Effector CD8-positive, alpha-beta T cell (primary cell): ENCODE results near the gene CTDSPL2.
A peak's percentile ranks its signal among the peaks of the same experiment; 100 is the strongest.
"Not testable (repeated sequence)": the region's sequence is repeated elsewhere in the genome, so short reads cannot be mapped to it uniquely, and the experiment has no call there.

Source experiments
- DNase-seq: peaks from one replicate; lab custom pipeline; 2025; lab: John Stamatoyannopoulos, UW

CTDSPL2 gene

DNA sequence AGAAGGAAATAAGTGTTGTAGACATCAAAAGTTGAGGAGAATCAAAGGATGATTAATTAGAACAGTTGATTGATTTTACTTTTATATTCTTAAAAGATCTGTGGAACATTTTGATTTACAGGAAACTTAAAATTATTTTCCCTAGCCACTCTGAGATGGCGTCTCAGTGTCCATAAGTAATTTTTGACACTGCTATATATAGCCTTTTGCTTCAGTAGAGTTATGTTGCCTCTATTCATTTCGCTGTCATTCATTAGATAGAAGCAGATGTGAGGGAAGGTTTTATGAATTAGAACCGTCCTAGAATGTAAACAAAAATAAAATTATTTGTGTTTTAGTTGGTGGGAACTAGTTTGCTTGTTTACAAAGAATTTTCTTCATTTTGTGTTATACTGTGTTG, 58.5 kb downstream of the CTDSPL2 start:
- DNase-seq, result no peak

DNA sequence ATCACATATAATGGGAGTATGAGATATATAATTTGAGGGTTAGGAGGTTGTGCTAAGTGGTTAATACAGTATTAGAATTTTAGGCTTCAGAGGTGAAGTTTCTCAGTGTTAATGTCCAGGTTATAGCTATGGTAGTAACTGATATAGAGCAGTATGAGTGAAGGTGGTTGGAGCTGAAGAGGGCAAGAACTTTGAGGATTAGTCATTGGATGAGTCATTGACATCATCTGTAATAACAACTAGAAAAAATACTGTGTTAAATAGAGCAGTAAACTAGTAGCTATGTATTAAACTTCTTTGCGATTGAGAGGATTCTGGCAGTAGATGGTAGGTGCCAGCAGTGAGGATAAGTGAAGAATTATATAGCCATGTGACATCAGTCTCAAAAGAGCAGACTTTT, 62.0 kb downstream of the CTDSPL2 start:
- DNase-seq, result no peak

DNA sequence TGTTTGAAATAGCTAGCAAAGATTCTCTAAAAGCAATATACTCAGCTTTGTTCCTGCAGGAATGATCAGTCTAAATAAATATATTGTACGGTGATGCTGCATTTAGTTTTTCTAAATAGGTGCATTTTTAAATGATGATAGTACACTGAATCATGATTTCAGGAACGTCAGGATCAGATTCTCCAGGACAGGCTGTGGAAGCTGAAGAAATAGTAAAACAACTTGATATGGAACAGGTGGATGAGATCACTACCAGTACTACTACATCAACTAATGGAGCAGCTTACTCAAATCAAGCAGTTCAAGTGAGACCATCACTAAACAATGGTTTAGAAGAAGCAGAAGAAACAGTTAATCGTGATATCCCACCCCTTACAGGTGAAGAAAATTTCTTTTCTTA, 63.2 kb downstream of the CTDSPL2 start:
- no peak for DNase-seq

DNA sequence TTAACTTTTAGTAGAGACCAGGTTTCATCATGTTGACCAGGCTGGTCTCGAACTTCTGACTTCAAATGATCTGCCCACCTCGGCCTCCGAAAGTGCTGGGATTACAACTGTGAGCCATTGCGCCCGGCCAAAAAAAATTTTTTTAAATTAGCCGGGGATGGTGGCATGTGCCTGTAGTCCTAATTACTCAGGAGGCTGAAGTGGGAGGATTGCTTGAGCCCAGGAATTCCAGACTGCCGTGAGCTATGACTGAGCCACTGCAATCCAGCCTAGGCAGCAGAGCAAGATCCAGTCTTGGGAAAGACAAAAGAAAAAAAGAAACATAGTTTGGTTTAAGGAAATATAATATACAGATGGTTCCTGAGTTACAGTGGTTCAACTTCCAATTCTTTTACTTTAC, 64.6 kb downstream of the CTDSPL2 start:
- DNase-seq, result no peak

DNA sequence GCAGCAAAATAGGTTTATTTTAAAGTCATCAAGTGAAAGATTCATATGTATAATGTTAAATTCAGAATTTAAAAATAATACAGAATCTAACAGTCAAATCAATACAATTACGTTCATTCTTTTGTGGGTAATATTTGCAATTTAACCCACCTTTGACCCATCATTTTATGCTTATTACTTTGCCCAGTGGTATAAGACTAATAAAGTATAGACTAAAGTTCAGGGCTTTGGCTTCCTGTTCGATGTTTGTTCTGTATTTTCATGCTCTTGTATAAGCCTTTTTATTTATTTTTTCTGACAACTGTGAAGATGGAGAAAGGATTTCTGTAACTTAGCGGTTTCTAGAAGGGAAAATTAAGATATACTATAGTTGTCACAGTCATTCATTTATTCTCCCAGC, 65.2 kb downstream of the CTDSPL2 start:
- no peak for DNase-seq

DNA sequence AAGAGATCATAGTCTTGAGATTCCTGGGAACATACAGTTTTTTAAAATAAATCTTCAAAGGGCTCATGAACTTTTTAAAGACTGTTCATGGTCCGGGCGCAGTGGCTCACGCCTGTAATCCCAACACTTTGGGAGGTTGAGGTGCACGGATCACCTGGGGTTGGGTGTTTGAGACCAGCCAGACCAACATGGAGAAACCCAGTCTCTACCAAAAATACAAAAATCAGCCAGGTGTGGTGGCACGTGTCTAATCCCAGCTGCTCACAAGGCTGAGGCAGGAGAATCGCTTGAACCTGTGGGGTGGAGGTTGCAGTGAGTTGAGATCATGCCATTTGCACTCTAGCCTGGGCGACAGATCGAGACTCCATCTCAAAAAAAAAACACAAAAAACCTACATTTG, 68.1 kb downstream of the CTDSPL2 start:
- DNase-seq, result no peak

DNA sequence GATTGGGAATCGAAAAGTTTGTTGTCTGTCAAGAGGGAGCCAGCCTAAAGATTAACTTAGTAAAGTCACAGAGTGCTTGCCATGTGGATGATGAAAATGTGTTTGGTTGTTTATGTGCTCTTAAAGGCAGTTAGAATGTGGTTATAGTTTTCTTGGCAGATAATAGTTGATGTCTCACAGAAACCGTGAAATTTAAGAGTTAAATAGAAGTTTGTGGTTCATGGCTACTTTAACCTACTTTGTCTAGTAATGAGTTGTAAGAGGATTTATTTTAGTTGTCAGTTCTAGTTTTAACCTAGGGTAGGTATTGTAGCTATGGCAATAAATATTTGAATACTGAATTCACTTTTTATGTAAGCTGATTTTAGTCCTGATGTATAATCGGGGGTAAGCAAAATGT, 73.1 kb downstream of the CTDSPL2 start:
- DNase-seq, result no peak

DNA sequence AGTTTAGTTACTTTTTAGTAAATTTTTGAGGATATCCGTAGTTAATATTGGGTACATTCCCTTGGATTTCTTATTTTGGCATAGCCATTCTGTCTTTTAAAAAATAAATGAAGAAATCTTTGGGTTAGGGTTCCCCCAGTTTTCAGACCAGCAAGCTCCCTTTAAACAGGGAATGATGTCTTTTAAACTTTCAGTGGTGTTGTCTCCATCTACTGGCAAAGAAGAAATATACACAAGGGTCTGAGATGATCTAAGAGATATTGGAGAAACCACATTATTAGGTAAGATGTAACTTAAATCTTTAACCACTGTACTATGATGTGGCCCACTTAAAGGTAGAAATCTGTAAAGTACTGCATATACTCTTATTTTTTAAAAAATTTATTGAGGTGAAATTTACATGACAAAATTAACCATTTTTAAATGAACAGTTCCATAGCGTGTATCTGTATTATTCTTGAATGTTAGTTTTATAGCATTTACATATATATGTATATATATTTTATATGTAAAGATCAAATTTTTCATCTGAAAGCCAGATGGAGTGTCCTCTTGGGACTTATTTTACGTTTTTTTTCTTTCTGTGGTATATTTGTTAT, 74.4 kb downstream of the CTDSPL2 start:
- DNase-seq, result no peak

DNA sequence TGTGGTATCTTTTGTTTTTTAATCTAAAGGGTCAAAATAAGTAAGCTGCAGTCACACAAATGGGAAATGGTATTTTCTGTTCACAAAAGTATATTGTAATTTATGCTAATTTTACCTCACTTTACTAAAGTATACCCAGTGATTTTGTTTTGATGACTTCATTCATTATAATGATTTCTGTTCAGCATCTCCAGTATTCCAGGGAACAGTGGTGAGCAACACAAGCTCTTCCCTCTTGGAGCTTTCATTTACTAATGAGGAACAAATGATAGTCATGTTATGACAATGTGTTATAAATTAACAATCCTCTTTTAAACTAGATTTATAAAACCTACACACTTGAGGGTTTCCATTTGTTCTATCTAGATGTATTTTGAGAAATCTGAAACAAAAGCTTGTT, 89.0 kb downstream of the CTDSPL2 start:
- DNase-seq, result no peak

DNA sequence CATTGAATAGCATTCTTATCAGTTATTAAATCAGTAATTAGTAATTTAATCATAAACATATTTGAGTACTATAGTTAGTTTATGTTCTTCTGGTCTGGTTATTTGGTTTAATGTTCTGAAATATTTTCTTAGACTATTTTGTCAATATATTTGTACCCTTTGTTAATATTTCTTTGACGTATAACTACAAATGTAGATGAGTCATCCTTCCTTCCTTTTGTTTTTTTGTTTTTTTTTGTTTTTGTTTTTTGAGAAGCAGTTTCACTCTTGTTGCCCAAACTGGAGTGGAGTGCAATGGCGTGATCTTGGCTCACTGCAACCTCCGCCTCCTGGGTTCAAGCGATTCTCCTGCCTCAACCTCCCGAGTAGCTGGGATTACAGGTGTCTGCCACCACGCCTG, 92.1 kb downstream of the CTDSPL2 start:
- DNase-seq, result no peak

DNA sequence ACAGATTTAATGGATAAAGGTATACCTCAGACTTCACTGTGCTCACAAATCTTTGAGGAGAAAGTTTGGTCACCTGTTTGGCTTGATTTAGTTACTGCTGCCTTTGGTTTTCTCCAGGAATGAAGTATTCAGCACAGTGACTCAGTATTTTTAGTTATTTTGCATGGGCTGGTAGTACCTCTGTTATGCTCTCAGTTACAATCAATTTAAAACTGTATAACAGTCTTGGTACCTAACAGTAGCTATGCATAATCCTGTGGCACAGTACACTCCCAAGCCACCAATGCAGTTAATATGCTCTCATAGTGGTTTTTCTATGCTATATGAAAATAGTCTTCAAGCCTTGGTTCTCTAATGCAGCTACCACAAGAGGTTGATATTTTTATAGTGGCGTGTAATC, 97.6 kb downstream of the CTDSPL2 start:
- no peak for DNase-seq

DNA sequence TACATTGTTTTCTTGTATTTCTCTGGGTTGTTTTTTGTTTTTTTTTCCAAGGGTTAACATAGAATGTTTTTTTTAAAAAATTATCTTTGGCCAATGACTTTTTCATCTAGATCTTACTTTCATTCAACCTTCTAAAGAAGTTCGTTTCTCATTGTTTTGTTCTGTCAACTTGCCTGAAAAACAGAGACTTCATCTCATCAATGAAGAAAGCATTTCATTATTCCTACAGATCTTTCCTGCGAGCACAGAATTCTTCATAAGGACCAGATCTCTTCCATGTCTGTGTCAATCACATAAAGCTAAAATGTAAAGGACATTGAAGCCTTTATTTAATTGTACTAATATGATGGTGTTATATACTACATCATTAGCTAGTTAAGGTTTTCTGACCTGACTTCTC, 99.8 kb downstream of the CTDSPL2 start:
- no peak for DNase-seq

DNA sequence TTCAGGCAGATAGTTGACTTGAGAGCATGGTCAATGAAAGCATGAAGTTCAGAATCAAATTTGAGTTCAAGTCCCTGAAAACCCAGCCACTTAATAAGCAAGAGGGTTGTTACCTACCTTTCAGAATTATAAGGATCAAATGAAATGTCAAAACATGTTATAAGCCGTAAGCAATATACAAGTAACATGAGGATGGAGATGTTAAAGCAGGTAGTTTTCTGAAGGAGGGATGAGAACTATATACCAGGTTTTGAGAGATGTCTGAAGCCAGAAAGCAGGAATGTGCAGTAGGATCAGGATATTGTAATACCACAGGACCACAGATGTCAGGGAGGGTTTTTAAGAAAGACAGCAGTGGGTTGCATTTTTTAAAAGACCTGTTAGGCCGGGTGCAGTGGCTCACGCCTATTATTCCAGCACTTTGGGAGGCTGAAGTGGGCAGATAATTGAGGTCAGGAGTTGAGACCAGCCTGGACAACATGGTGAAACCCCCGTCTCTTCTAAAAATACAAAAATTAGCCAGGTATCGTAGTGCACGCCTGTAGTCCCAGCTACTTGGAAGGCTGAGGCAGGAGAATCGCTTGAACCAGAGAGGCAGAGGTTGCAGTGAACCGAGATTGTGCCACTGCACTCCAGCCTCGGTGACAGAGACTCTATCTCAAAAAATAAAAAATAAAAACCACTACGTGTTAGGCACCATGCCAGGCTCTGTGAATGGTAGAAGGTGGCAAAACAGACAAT, 102.6 kb downstream of the CTDSPL2 start:
- DNase-seq, result no peak

DNA sequence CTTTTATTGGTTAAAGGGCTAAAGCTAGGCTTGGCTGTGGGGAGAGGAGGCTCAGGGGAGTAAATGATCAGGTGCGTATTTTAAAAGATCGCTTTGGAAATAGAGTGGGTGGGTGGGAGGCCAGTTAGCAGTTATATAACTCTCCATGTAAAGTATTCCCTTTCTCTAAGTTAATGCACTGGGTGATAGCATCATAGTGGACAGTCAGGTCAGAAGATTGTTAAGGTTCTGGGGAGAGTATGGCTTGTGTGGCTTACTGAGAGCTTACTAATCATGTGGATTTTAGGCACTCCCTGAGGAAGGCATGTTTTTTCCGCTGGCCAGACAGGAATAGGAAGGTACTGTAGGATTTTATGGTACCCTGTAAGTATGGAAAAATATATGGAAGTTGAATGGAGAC, 103.2 kb downstream of the CTDSPL2 start:
- no peak for DNase-seq

DNA sequence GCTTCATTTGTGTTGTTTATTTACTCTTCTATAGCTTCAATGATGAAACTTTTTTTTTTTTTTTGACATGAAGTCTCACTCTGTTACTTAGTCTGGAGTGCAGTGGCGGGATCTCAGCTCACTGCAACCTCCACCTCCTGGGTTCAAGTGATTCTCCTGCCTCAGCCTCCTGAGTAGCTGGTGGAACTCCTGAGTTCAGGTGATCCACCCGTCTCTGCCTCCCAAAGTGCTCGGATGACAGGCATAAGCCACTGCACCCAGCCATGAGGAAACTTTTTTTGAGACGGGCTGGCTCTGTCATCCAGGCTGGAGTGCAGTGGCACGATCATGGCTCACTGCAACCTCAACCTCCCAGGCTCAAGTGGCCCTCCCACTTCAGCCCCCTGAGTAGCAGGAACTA, 104.8 kb downstream of the CTDSPL2 start:
- DNase-seq, result not testable (repeated sequence)

DNA sequence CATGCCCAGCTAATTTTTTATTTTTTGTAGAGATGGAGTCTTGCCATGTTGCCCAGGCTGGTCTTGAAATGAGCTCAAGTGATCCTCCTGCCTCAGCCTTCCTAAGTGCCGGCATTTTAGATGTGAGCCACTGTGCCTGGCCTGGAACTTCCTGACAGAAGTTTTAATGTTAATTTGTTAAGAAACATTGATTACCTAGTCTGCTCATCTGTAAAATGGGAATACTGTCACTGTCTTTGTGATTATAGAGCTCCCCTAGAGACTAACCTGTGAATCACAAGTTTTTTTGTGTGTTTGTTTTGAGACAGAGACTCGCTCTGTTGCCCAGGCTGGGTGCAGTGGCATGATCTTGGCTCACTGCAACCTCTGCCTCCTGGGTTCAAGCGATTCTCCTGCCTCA, 105.3 kb downstream of the CTDSPL2 start:
- no peak for DNase-seq

DNA sequence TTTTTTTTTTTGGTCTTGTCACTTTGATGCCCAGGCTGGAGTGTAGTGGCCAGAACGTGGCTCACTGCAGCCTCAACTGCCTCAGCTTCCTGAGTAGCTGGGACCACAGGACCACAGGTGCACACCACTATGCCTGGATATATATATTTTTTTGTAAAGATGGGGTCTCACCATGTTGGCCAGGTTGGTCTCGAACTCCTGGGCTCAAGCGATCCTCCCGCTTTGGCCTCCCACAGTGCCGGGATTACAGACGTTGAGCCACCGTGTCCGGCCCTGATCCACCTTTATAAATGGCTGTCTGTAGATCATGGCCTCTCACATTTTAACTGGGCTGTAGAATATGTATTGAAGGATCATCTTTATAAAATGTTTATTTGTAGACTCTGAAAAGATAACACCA, 107.7 kb downstream of the CTDSPL2 start:
- DNase-seq, result no peak

DNA sequence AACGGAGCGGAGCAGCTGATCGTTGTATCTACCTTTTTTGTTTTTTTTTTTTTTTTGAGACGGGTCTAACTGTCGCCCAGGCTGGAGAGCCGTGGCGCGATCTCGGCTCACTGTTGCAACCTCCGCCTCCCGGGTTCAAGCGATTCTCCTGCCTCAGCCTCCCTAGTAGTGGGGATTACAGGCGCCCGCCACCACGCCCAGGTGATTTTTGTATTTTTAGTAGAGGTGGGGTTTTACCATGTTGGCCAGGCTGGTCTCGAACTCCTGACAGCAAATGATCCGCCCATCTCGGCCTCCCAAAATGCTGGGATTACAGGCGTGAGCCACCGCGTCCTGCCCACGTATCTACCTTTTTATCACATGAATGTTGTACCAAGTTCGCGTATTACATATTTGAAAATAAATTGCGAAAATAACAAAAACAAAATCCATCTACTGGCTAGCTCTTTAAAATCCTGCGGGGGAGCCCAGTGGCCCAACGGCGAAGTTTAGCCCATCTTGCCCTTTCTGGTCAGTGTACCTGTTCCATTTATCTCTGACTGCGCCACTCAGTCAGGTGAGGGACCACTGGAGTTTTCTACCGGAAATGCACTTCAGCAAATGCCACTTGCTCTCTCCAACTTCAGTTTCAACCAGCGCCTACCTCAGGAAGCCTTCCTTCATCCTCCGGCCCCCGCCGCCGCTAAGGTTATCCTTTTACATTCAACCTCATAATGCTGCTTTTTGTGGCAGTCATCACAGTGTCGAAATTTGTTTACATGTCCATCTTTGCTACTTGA, 108.3 kb downstream of the CTDSPL2 start:
- DNase-seq, result no peak

DNA sequence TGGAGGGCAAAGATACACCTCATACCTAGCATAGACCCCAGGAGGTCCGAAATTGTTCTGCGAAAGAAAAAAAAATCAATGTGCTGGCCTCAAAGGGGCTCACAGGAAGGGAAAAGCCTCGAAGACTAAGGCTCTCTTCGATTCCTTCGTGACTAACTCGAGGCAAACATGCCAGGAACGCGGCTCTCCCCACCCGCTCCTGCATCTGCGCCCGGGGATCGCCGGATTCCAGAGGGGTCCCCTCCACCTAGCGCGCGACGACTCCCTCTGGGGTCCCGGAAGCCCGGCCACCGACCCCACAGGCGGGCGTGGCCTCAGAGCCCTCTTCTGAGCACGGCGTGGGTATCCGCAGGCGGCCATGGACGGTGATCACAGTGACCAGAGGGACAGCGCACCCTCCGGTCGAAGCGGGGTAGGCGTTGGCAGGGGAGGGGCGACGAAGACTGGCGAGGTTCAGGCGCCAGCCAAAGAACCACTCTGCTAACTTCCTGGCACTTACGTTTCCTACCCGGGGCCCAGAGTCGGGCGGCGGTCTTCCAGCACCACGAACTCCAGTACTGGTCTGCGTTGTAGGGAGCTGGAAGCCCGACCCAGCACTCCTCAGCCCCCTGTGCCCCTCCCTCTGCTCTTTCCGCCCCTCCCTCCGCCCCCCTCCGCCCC, 109.0 kb downstream of the CTDSPL2 start:
- no peak for DNase-seq

DNA sequence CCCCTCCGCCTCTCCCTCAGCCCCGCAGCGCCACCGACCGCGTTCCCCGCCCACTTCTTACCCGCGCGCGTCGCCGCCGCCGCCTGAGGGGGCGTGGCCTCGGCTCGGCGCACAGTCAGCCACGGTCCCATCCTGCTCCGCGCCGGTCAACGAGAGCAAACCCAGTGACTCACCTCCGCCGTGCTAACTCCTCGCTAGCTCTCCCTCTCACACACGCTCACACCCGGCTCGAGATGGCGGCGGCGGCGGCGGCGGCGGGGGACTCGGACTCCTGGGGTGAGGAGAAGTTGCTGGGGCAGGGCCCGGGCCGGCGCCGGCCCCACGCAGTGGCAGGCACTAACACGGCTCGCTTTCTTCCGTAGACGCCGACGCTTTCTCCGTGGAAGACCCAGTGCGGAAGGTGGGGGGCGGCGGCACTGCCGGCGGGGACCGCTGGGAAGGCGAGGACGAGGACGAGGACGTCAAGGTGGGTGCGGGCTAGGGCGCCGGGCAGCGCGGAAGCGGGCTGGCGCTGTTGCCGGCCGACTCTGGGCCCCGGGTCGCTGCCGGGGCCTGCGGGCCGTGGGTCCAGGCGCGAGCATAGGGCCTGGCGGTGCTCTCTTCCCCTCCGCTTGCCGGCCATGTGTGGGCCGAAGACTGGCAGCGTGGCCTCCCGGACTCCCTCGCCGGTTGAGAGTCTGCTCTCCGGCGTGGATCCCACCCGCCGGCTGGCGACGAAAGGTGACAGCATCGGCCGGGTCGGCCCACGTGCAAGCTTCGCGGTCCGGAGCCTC, 109.7 kb downstream of the CTDSPL2 start, which contains the start of gene EIF3J:
TSS of gene EIF3J (plus strand) at position 186 of the 773 bp plus-strand sequence. CDS start at position 234, 48 bp downstream.
- peak; percentile 86 for DNase-seq

DNA sequence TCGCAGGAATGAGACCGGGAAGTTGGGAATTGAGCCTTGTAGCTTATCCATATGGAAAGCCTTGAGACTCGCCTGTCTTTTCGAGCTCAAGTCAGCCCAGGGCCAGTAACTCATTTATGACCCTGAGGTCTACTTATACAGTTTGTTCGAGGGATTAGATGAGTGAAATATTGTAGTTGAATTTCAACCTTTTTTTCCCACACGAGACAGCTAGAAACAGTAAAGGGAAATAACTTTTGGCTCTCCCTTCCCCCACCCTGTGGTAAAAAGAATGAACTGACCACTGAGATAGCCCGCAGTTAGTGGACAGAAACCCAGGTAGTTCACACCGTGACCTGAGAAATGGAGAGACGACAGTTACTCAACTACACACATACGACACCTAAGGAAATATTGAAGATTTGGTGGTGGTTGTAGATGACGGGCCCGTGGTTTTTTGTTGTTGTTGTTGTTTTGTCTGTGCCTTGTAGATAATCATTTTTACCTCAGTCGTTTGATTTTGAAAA, 110.4 kb downstream of the CTDSPL2 start:
- DNase-seq, result no peak
